ENCODE results near the gene YPEL2.
"Not testable (repeated sequence)": the region's sequence is repeated elsewhere in the genome, so short reads cannot be mapped to it uniquely, and the experiment has no call there.

The YPEL2 gene

GRCh38 chr17:59392973-59393679, 61.7 kb downstream of the YPEL2 start:
- H3K27ac ChIP-seq (ENCODE audit: low read depth, low read length), result no peak overlapping the region
- no peaks in the 10 kb centered on the region for H4K20me1 ChIP-seq (ENCODE audit: low read depth, low read length)
- no peak overlapping the region for H3K4me2 ChIP-seq (ENCODE audit: low read depth, low read length, poor library complexity, severe bottlenecking)
- H3F3A ChIP-seq (ENCODE audit: insufficient read depth), result no peaks in the 10 kb centered on the region
- no peaks in the 10 kb centered on the region for H3K36me3 ChIP-seq (ENCODE audit: low read length)
- TF ChIP-seq EZH2phosphoT487 (conservative IDR thresholded peaks at IDR 0.05; ENCODE audit: low read length) (no peak), CTCF (IDR thresholded peaks at IDR 0.05; ENCODE audit: insufficient read depth, low read length, poor library complexity, severe bottlenecking) (no peak)
- H3K9ac ChIP-seq (ENCODE audit: low read length), result no peak overlapping the region
- H3K9me3 ChIP-seq (ENCODE audit: insufficient read depth, low read length), result no peaks in the 10 kb centered on the region
- no peaks in the 10 kb centered on the region for H3K27me3 ChIP-seq (ENCODE audit: low read length)
- no peaks in the 10 kb centered on the region for H3K79me2 ChIP-seq (ENCODE audit: insufficient read depth, low read length)
- H2AFZ ChIP-seq (ENCODE audit: low read depth, low read length, severe bottlenecking), result no peak overlapping the region
- no peaks in the 10 kb centered on the region for H3K9me2 ChIP-seq (replicated peaks; ENCODE audit: insufficient read depth, low read length)
- H3K4me3 ChIP-seq (ENCODE audit: insufficient read depth, low read length, poor library complexity, severe bottlenecking), result no peak overlapping the region

GRCh38 chr17:59393742-59394410, 62.4 kb downstream of the YPEL2 start:
- H3K4me2 ChIP-seq (ENCODE audit: low read depth, low read length, poor library complexity, severe bottlenecking); H3F3A ChIP-seq (ENCODE audit: insufficient read depth); H4K20me1 ChIP-seq (ENCODE audit: low read depth, low read length); H3K36me3 ChIP-seq (ENCODE audit: low read length); H3K9ac ChIP-seq (ENCODE audit: low read length); H3K79me2 ChIP-seq (ENCODE audit: insufficient read depth, low read length); H3K27me3 ChIP-seq (ENCODE audit: low read length); H3K27ac ChIP-seq (ENCODE audit: low read depth, low read length); H3K9me3 ChIP-seq (ENCODE audit: insufficient read depth, low read length); H3K9me2 ChIP-seq (replicated peaks; ENCODE audit: insufficient read depth, low read length); H3K4me3 ChIP-seq (ENCODE audit: insufficient read depth, low read length, poor library complexity, severe bottlenecking); H2AFZ ChIP-seq (ENCODE audit: low read depth, low read length, severe bottlenecking): not testable (repeated sequence)

GRCh38 chr17:59396134-59396826, 64.8 kb downstream of the YPEL2 start:
- Histone ChIP-seq H3K36me3 (ENCODE audit: low read length) (no peaks in the 10 kb centered on the region), H2AFZ (ENCODE audit: low read depth, low read length, severe bottlenecking) (no peak overlapping the region), H3K27ac (ENCODE audit: low read depth, low read length) (no peak overlapping the region), H3K9me2 (replicated peaks; ENCODE audit: insufficient read depth, low read length) (no peaks in the 10 kb centered on the region), H4K20me1 (ENCODE audit: low read depth, low read length) (no peaks in the 10 kb centered on the region), H3K9me3 (ENCODE audit: insufficient read depth, low read length) (no peaks in the 10 kb centered on the region), H3K27me3 (ENCODE audit: low read length) (no peaks in the 10 kb centered on the region), H3K4me3 (ENCODE audit: insufficient read depth, low read length, poor library complexity, severe bottlenecking) (no peak overlapping the region), H3K4me2 (ENCODE audit: low read depth, low read length, poor library complexity, severe bottlenecking) (no peak overlapping the region), H3K79me2 (ENCODE audit: insufficient read depth, low read length) (no peaks in the 10 kb centered on the region), H3K9ac (ENCODE audit: low read length) (no peak overlapping the region), H3F3A (ENCODE audit: insufficient read depth) (no peaks in the 10 kb centered on the region)
- TF ChIP-seq EZH2phosphoT487 (conservative IDR thresholded peaks at IDR 0.05; ENCODE audit: low read length) (no peak), CTCF (IDR thresholded peaks at IDR 0.05; ENCODE audit: insufficient read depth, low read length, poor library complexity, severe bottlenecking) (no peak)

Measured in SU-DHL-6 (cell line).